NCI-H2227 treated with DMSO at 0.1 percent for 48 hours (cell line): Measurements from ENCODE around the gene GID8.
"Not testable (repeated sequence)": the region's sequence is repeated elsewhere in the genome, so short reads cannot be mapped to it uniquely, and the experiment has no call there.

Experiments
- DNase-seq: peaks from one replicate; lab custom pipeline; 2025; lab: John Stamatoyannopoulos, UW

Gene GID8

GRCh38 chr20:62922451-62922921, 15.5 kb upstream of the GID8 start:
- DNase-seq, result no peak

GRCh38 chr20:62923059-62923668, 14.8 kb upstream of the GID8 start:
- DNase-seq, result not testable (repeated sequence)

- no peak for DNase-seq
Observed at GRCh38 chr20:62923669-62924441, 14.1 kb upstream of the GID8 start.

- no peak for DNase-seq
Observed at GRCh38 chr20:62924442-62925075, 13.4 kb upstream of the GID8 start.

GRCh38 chr20:62925076-62925419, 12.9 kb upstream of the GID8 start:
- no peak for DNase-seq

GRCh38 chr20:62925420-62926228, 12.3 kb upstream of the GID8 start:
- DNase-seq, result peak; percentile 44

GRCh38 chr20:62926229-62927127, 11.5 kb upstream of the GID8 start, which contains the start of gene DIDO1:
DIDO1 (minus strand) TSS chr20:62926505.
- peak; percentile 91 for DNase-seq

GRCh38 chr20:62927128-62927705, 10.7 kb upstream of the GID8 start:
- no peak for DNase-seq

GRCh38 chr20:62928246-62928939, 9.6 kb upstream of the GID8 start:
- no peak for DNase-seq

- peak; percentile 21 for DNase-seq
Observed at GRCh38 chr20:62929051-62929538, 8.9 kb upstream of the GID8 start.

- no peak for DNase-seq
Observed at GRCh38 chr20:62931464-62931863, 6.5 kb upstream of the GID8 start.

GRCh38 chr20:62933966-62934365, 4.0 kb upstream of the GID8 start:
- no peak for DNase-seq

- DNase-seq, result no peak
Observed at GRCh38 chr20:62935204-62935967, 2.6 kb upstream of the GID8 start.

GRCh38 chr20:62935968-62936585, 1.9 kb upstream of the GID8 start:
- DNase-seq, result no peak

GRCh38 chr20:62937268-62938104, 461 bp upstream of the GID8 start:
- peak; percentile 93 for DNase-seq

- DNase-seq, result no peak
Observed at GRCh38 chr20:62940875-62941274, 2.9 kb downstream of the GID8 start.

GRCh38 chr20:62941792-62942191, 3.8 kb downstream of the GID8 start:
- DNase-seq, result no peak

- DNase-seq, result no peak
Observed at GRCh38 chr20:62942456-62942855, 4.5 kb downstream of the GID8 start.
